LNCaP clone FGC (cell line): ENCODE data around the gene PRDM15.

Experiments
- DNase-seq: peaks from one replicate; pipeline ENCODE4 v3.0.0-alpha.2; 2011; ENCODE audit warnings: low read depth
- H3K4me3 ChIP-seq: 2 replicates; pipeline ENCODE4 v1.5.1; 2011; ENCODE audit warnings: mild to moderate bottlenecking, low read depth, low read length, control low read depth
- CTCF ChIP-seq: IDR thresholded peaks from 2 replicates; pipeline ENCODE4 v1.5.1; 2012; ENCODE audit warnings: mild to moderate bottlenecking; ENCODE audit not compliant: control insufficient read depth, insufficient read depth; ENCODE audit errors: extremely low read depth

The PRDM15 gene

DNA sequence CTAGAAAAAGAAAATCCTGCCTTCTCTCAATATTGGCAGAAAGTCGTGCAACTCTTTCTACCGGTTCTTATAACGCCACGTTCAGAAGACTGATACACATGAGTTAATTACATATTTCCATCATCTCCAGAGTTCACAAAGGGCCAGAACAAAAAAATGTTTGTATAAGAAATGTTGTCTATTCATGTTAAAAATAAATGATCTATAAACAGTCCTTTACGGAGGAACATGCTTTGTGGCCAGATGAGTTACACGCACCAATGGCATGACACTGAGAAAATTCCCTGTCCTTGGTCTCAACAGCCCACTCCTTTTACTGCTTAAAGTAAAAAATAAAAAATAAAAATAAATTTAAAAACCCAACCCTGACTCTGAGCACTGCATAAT is 45.2 kb upstream of the PRDM15 start:
- no peak for TF ChIP-seq CTCF
- no peak for DNase-seq
- no peak overlapping the region for H3K4me3 ChIP-seq

DNA sequence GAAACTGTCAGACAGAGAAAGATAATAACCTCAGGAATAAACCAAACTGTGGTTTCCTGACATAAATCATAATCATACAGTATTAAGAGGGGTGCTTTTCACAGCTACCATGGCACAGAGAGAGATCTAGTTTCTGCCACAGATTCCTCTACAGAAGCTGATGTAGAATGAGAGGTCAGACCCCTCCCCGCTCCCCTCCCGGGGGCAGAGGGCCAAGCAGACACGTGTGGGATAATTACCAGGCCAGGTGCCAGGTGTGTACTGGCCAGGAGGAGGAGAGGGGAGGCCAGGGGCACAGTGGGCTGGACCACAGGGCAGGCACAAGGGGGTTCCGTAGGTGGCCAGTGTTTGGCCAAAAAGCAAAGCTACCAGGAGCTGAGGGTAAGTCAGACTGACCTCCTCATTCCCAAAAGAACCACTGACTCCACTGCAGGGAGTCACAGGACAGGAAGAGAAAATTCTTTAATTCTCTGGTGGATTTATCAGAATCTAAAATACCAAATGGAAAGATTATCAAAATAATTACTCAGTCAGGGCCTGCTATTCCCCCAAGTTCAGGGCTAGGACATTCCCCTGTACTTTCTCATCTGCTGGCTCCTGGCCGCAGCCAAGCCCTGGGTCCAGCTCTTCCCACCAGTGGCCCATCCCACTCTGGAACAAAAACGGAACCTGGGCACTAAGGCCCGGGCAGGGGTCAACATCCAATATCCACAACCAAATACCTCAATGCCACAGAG is 44.7 kb upstream of the PRDM15 start:
- no peak for DNase-seq
- no peak overlapping the region for H3K4me3 ChIP-seq
- no peak for TF ChIP-seq CTCF

- DNase-seq, result no peak
- no peak for TF ChIP-seq CTCF
- H3K4me3 ChIP-seq, result no peak overlapping the region
Measured at GRCh38 chr21:41923186-41923585, 44.0 kb upstream of the PRDM15 start.

- no peak for DNase-seq
- no peak overlapping the region for H3K4me3 ChIP-seq
- TF ChIP-seq CTCF, result no peak
Measured at GRCh38 chr21:41921021-41921420, 41.9 kb upstream of the PRDM15 start.

DNA sequence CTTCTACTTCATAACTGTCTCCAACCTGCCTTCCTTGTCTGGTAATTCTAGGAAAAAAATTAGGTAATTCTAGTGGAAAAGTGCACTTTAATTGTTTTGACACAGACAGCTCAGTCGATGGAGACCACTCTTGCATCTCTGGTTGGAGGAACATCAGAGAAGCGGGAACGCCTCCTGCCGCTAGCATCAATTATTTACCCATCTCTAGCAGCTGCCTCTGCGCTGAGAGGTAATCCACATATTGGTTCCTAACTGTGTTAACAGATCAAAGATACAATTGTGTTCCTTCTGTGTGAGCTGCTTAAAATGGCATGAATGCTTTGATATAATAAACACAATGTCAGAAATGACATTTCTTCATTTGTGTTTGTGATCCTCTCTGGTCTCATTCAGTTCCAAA is 41.3 kb upstream of the PRDM15 start:
- DNase-seq, result no peak
- TF ChIP-seq CTCF, result no peak
- no peak overlapping the region for H3K4me3 ChIP-seq

GRCh38 chr21:41919666-41920398 is 40.7 kb upstream of the PRDM15 start:
- DNase-seq, result no peak
- H3K4me3 ChIP-seq, result no peak overlapping the region
- no peak for TF ChIP-seq CTCF
